ENCODE measurements around the gene SDK1. TPM values are rescaled to one million over a fixed set of nuclear protein-coding genes. Genes with fewer than 3 reads are reported as not detected.

Gene SDK1
- total and polyA plus RNA-seq, 2 experiments from 2014 or later, result 2.1 to 10.0 TPM

- no peak for DNase-seq (ENCODE audit: low spot score)
- Mint-ChIP-seq H3K27me3 (ENCODE audit: insufficient read depth, low read depth, poor library complexity) (no peaks in the 10 kb centered on the region), H3K27ac (no peak overlapping the region), H3K36me3 (ENCODE audit: low read depth) (peaks cover 6% of the 10 kb centered on the region; the same call in 2 of the 3 replicates), H3K9me3 (no peaks in the 10 kb centered on the region), H3K4me3 (no peak overlapping the region), H3K4me1 (peaks cover 14% of the 10 kb centered on the region; the same call in 2 of the 3 replicates)
- H3K27ac ChIP-seq (ENCODE audit: low read depth), result no peak overlapping the region; the same call in 1 of the 2 replicates
- no peak overlapping the region for H2AFZ ChIP-seq
- H3K4me1 ChIP-seq (ENCODE audit: insufficient read depth), result peaks cover 6% of the 10 kb centered on the region; the same call in 1 of the 2 replicates
- no peak for TF ChIP-seq CREB1 (CRISPR knock-in tag; IDR thresholded peaks at IDR 0.05; ENCODE audit: low read depth)
- no peak for TF ChIP-seq POLR2AphosphoS5 (IDR thresholded peaks at IDR 0.05; ENCODE audit: low read depth)
- TF ChIP-seq STAT1 (IDR thresholded peaks at IDR 0.05; ENCODE audit: unreplicated experiment), result no peak
- no peak for TF ChIP-seq CTCF (conservative IDR thresholded peaks at IDR 0.05; ENCODE audit: low read depth in 2 of 2)
- TF ChIP-seq ZNF331 (CRISPR knock-in tag; IDR thresholded peaks at IDR 0.05; ENCODE audit: low read depth), result no peak
- no peak for TF ChIP-seq ZNF114 (CRISPR knock-in tag; IDR thresholded peaks at IDR 0.05)
- no peak for TF ChIP-seq EZH2 (IDR thresholded peaks at IDR 0.05; ENCODE audit: low read depth, unreplicated experiment)
- TF ChIP-seq JUNB (IDR thresholded peaks at IDR 0.05; ENCODE audit: unreplicated experiment), result no peak
- no peak for TF ChIP-seq EZH2phosphoT487 (IDR thresholded peaks at IDR 0.05; ENCODE audit: unreplicated experiment)
- TF ChIP-seq ETS1 (IDR thresholded peaks at IDR 0.05), result no peak
- no peak for TF ChIP-seq NANOG (IDR thresholded peaks at IDR 0.05; ENCODE audit: borderline replicate concordance)
- TF ChIP-seq REST (IDR thresholded peaks at IDR 0.05; ENCODE audit: unreplicated experiment), result no peak
- no peak for TF ChIP-seq ZNF462 (CRISPR knock-in tag; IDR thresholded peaks at IDR 0.05)
- H3F3A ChIP-seq (replicated peaks; ENCODE audit: low read depth), result no peaks in the 10 kb centered on the region
- ATAC-seq, result no peak
- H3K9me2 ChIP-seq (ENCODE audit: insufficient read depth), result no peaks in the 10 kb centered on the region
- H3K4me2 ChIP-seq, result no peak overlapping the region
- no peaks in the 10 kb centered on the region for H3K79me2 ChIP-seq (replicated peaks; ENCODE audit: insufficient read depth)
- no peak overlapping the region for H3K4me3 ChIP-seq
- no peaks in the 10 kb centered on the region for H4K20me1 ChIP-seq (replicated peaks; ENCODE audit: insufficient read depth)
- H3K36me3 ChIP-seq (ENCODE audit: insufficient read depth), result no peaks in the 10 kb centered on the region
- no peaks in the 10 kb centered on the region for H3K27me3 ChIP-seq (ENCODE audit: insufficient read depth)
Observed at GRCh38 chr7:3327099-3327498, 26.0 kb downstream of the SDK1 start.

Measured in GM23338 (cell line).